ENCODE measurements around the gene HYAL1. TPM values are rescaled to one million over a fixed set of nuclear protein-coding genes. Genes with fewer than 3 reads are reported as not detected.
A peak's percentile ranks its signal among the peaks of the same experiment; 100 is the strongest.

HYAL1 gene
- total RNA-seq, 4 donors from 2014 or later = 1.8 to 8.9 (median 4.8) TPM

- DNase-seq = no peak
- Histone ChIP-seq H3K4me1 (peaks cover 39 to 99% (median 48%) of the 10 kb centered on the region in 3 donors), H3K36me3 (peaks cover 11 to 90% (median 39%) of the 10 kb centered on the region in 3 donors)
These were observed 48.7 kb downstream of the HYAL1 start for GRCh38 chr3:50254577-50255250.

GRCh38 chr3:50251220-50251619, 52.2 kb downstream of the HYAL1 start:
- no peak for DNase-seq
- H3K4me1 ChIP-seq = peaks cover 64 to 99% (median 71%) of the 10 kb centered on the region in 3 donors
- H3K27ac ChIP-seq = peak overlapping the region; percentile 72 to 97 (median 83)
- no peak overlapping the region for H3K4me3 ChIP-seq
- H3K36me3 ChIP-seq = peaks cover 0 to 63% (median 17%) of the 10 kb centered on the region in 3 donors
- WGBS, 2 donors = 30 to 38% methylated on average over 5 of the region's 8 CpGs
- intact Hi-C loops (cut with DNase I) = no loop called here
- TF ChIP-seq CTCF (IDR thresholded peaks at IDR 0.05) = no peak
- TF ChIP-seq POLR2A (IDR thresholded peaks at IDR 0.05) = no peak
- H3K27me3 ChIP-seq = no peaks in the 10 kb centered on the region
- H3K9me3 ChIP-seq = no peaks in the 10 kb centered on the region

More at GRCh38 chr3:50254577-50255250, 48.7 kb downstream of the HYAL1 start:
- TF ChIP-seq CTCF (IDR thresholded peaks at IDR 0.05) (no peak), POLR2A (IDR thresholded peaks at IDR 0.05) (peak in 1 of 4 donors; percentile 32)
- WGBS, 2 donors = 40 to 80% methylated on average over 1 to 5 of the region's 8 CpGs
- intact Hi-C loops (cut with DNase I) = no loop called here
- H3K27me3 ChIP-seq = no peaks in the 10 kb centered on the region
- no peaks in the 10 kb centered on the region for H3K9me3 ChIP-seq
- no peak overlapping the region for H3K4me3 ChIP-seq
- H3K27ac ChIP-seq = peak overlapping the region; percentile 81 to 97 (median 92)

- H3K9me3 ChIP-seq = no peaks in the 10 kb centered on the region
- no peak for TF ChIP-seq POLR2A (IDR thresholded peaks at IDR 0.05)
- H3K4me1 ChIP-seq = peaks cover 71 to 99% (median 77%) of the 10 kb centered on the region in 3 donors
- DNase-seq = no peak
- H3K36me3 ChIP-seq = peaks cover 0 to 56% (median 14%) of the 10 kb centered on the region in 3 donors
- 82 to 88% methylated on average over 4 of the region's 4 CpGs for whole genome bisulfite sequencing, 2 donors
- intact Hi-C loops (cut with DNase I) = no loop called here
- H3K27me3 ChIP-seq = no peaks in the 10 kb centered on the region
- peak overlapping the region; percentile 72 to 97 (median 92) for H3K27ac ChIP-seq
- H3K4me3 ChIP-seq = no peak overlapping the region
These were observed 52.9 kb downstream of the HYAL1 start for GRCh38 chr3:50250514-50250913.

Other genes starting within 250 kb of the HYAL1 start
- gene RBM5, start 214.7 kb downstream of the HYAL1 start, total RNA-seq = 100 to 1,000 TPM in 2 of 4 donors, 10 to 100 TPM in 2; 60.1 to 197 (median 107) TPM
- gene SEMA3F, start 148.2 kb downstream of the HYAL1 start, total RNA-seq = 100 to 1,000 TPM in 3 of 4 donors, 10 to 100 TPM in 1; 56.8 to 146 (median 109) TPM
- not detected for gene GNAT1, start 112.0 kb downstream of the HYAL1 start, total RNA-seq
- gene SLC38A3, start 98.3 kb downstream of the HYAL1 start, total RNA-seq = not detected
- 100 to 1,000 TPM in 2 of 4 donors, 10 to 100 TPM in 2; 39.8 to 122 (median 76.5) TPM for gene GNAI2, start 67.4 kb downstream of the HYAL1 start, total RNA-seq
- gene SEMA3B, start 34.4 kb downstream of the HYAL1 start, total RNA-seq = 1 to 10 TPM in 3 of 4 donors, under 1 TPM in 1; 0.70 to 8.2 (median 2.4) TPM
- not detected for gene LSMEM2, start 24.5 kb downstream of the HYAL1 start, total RNA-seq
- gene IFRD2, start 11.1 kb downstream of the HYAL1 start, total RNA-seq = 100 to 1,000 TPM in 1 of 4 donors, 10 to 100 TPM in 3; 49.0 to 100 (median 72.9) TPM
- gene HYAL3, start 4.2 kb downstream of the HYAL1 start, total RNA-seq = 1 to 10 TPM; 5.3 to 7.9 (median 5.8) TPM
- gene NAA80, start 4.2 kb downstream of the HYAL1 start, total RNA-seq = 10 to 100 TPM in 1 of 4 donors, 1 to 10 TPM in 3; 6.0 to 16.2 (median 7.7) TPM
- gene HYAL2, start 19.2 kb upstream of the HYAL1 start, total RNA-seq = 10 to 100 TPM; 36.7 to 68.9 (median 51.5) TPM
- gene TUSC2, start 24.6 kb upstream of the HYAL1 start, total RNA-seq = 10 to 100 TPM; 16.0 to 42.9 (median 27.4) TPM
- gene RASSF1, start 37.3 kb upstream of the HYAL1 start, total RNA-seq = 10 to 100 TPM; 11.9 to 31.7 (median 24.9) TPM
- 1 to 10 TPM in 1 of 4 donors, not detected in 3; 1.1 TPM for gene ZMYND10, start 42.2 kb upstream of the HYAL1 start, total RNA-seq
- 10 to 100 TPM; 10.4 to 21.2 (median 16.1) TPM for gene NPRL2, start 47.2 kb upstream of the HYAL1 start, total RNA-seq
- 10 to 100 TPM; 18.1 to 21.9 (median 20.5) TPM for gene CYB561D2, start 47.3 kb upstream of the HYAL1 start, total RNA-seq
- 10 to 100 TPM; 24.2 to 41.6 (median 30.6) TPM for gene TMEM115, start 55.9 kb upstream of the HYAL1 start, total RNA-seq
- gene CACNA2D2, start 200.1 kb upstream of the HYAL1 start, total RNA-seq = under 1 TPM in 3 of 4 donors, not detected in 1; 0.18 to 0.57 (median 0.35) TPM

Measured in esophagus squamous epithelium (tissue), 5 donors.